HCEC 1CT (cell line): ENCODE results near the gene TSEN54.

Source experiments
- DNase-seq: peaks from one replicate; pipeline ENCODE4 v3.0.0-alpha.2; 2017

The TSEN54 gene

GRCh38 chr17:75489511-75489955 lies 26.8 kb upstream of the TSEN54 start:
- DNase-seq, result no peak

- DNase-seq, result no peak
These were observed 26.1 kb upstream of the TSEN54 start for GRCh38 chr17:75490173-75490743.

GRCh38 chr17:75490953-75491649 lies 25.2 kb upstream of the TSEN54 start:
- DNase-seq, result no peak

GRCh38 chr17:75491680-75492079 lies 24.6 kb upstream of the TSEN54 start:
- no peak for DNase-seq

- no peak for DNase-seq
These were observed 23.7 kb upstream of the TSEN54 start for GRCh38 chr17:75492555-75493168.

- DNase-seq, result no peak
These were observed 22.7 kb upstream of the TSEN54 start for GRCh38 chr17:75493476-75494129.

- no peak for DNase-seq
These were observed 21.9 kb upstream of the TSEN54 start for GRCh38 chr17:75494326-75494877.

GRCh38 chr17:75496005-75496404 lies 20.3 kb upstream of the TSEN54 start:
- DNase-seq, result no peak

- DNase-seq, result no peak
These were observed 18.1 kb upstream of the TSEN54 start for GRCh38 chr17:75498039-75498725.

GRCh38 chr17:75498726-75499213 lies 17.6 kb upstream of the TSEN54 start:
- DNase-seq, result no peak

- no peak for DNase-seq
These were observed 16.9 kb upstream of the TSEN54 start for GRCh38 chr17:75499313-75500022.

- DNase-seq, result no peak
These were observed 15.7 kb upstream of the TSEN54 start for GRCh38 chr17:75500419-75501216.

- DNase-seq, result no peak
These were observed 14.8 kb upstream of the TSEN54 start for GRCh38 chr17:75501378-75502071.

GRCh38 chr17:75502072-75502720 lies 14.1 kb upstream of the TSEN54 start:
- no peak for DNase-seq

GRCh38 chr17:75502721-75503329 lies 13.5 kb upstream of the TSEN54 start:
- no peak for DNase-seq

- no peak for DNase-seq
These were observed 12.9 kb upstream of the TSEN54 start for GRCh38 chr17:75503337-75503950.

GRCh38 chr17:75503976-75504346 lies 12.4 kb upstream of the TSEN54 start:
- no peak for DNase-seq

GRCh38 chr17:75504347-75505151 lies 11.8 kb upstream of the TSEN54 start:
- peak; percentile 14 for DNase-seq

GRCh38 chr17:75505152-75505409 lies 11.2 kb upstream of the TSEN54 start:
- no peak for DNase-seq
